ENCODE data around the gene LYPD6.
"Not testable (repeated sequence)": the region's sequence is repeated elsewhere in the genome, so short reads cannot be mapped to it uniquely, and the experiment has no call there.

Gene LYPD6

GRCh38 chr2:149499204-149499603 lies 168.8 kb downstream of the LYPD6 start:
- not testable (repeated sequence) for DNase-seq (ENCODE audit: low read depth in 2 of 2, low spot score in 1 of 2)

DNA sequence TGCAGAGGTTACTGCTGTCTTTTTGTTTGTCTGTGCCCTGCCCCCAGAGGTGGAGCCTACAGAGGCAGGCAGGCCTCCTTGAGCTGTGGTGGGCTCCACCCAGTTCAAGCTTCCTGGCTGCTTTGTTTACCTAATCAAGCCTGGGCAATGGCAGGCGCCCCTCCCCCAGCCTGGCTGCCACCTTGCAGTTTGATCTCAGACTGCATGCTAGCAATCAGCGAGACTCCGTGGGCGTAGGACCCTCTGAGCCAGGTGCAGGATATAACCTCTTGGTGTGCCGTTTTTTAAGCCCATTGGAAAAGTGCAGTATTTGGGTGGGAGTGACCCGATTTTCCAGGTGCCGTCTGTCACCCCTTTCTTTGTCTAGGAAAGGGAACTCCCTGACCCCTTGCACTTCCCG lies 176.4 kb downstream of the LYPD6 start:
- DNase-seq (ENCODE audit: low read depth in 2 of 2, low spot score in 1 of 2) = not testable (repeated sequence)

DNA sequence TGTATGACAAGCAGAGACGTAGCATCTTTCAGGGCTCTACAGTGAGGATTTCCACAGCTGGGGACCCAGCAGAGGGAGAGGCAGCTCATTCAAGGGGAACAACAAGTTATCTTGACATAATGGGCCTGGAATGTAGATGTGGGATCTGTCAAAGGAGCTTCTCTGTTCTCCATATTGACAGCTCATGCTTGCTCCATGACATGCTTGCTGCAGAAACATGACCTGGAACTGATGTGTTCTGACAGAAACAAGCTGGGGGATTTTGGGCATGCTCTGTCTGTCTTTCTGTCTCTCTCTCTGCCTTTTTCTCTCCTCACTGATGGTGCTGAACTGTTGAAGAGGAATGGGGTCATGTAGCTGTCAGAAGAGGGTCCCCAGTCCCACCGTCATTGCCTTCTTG lies 177.6 kb downstream of the LYPD6 start:
- DNase-seq (ENCODE audit: low read depth in 2 of 2, low spot score in 1 of 2) = no peak

DNA sequence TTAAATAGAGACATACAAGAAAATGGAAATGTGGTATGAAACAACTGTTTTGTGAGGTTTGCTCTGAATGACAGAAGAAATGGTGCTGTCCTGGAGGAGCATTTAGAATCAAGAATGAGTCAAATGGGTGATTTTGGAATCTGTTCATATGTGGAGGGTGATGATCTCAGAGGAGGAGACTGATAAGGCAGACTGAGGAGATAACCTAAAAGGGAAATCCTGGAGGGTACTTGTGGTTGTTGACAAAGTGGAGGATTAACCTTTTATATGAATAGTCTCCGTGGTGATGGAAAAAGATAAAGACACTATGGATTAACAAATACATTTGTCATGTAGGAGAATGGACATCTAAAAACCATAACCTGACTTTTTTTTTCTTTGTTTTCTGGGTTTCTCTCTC lies 183.1 kb downstream of the LYPD6 start:
- no peak for DNase-seq (ENCODE audit: low read depth in 2 of 2, low spot score in 1 of 2)
